ENCODE measurements around the gene PFDN5. TPM values are rescaled to one million over a fixed set of nuclear protein-coding genes. Genes with fewer than 3 reads are reported as not detected.

Gene PFDN5
- total RNA-seq, 4 donors from 2014 or later: 656 to 1,200 (median 763) TPM

DNA sequence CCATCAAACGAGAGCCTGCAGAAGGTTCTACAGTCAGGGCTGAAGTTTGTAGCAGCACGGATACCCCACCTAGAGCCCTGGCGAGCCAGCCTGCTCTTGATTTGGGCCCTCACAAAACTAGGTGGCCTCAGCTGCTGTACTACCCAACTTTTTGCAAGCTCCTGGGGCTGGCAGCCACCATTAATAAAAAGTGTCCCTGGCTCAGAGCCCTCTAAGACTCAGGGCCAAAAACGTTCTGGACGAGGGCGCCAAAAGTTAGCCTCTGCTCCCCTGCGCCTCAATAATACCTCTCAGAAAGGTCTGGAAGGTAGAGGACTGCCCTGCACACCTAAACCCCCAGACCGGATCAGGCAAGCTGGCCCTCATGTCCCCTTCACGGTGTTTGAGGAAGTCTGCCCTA, 8.9 kb upstream of the PFDN5 start:
- Histone ChIP-seq H3K27ac (no peak overlapping the region), H3K27me3 (no peaks in the 10 kb centered on the region), H3K36me3 (no peaks in the 10 kb centered on the region), H3K9me3 (no peaks in the 10 kb centered on the region), H3K4me3 (replicated peaks in 1 of 3) (no peak overlapping the region), H3K4me1 (no peaks in the 10 kb centered on the region)
- intact Hi-C loops (cut with DNase I): loop anchor here (2.0 kb wide), 1 partner anchor 76 kb away; no protein-coding TSS in a partner anchor
- WGBS, 2 donors: 64 to 81% methylated on average over 9 of the region's 9 CpGs
- TF ChIP-seq, protein P1, sequence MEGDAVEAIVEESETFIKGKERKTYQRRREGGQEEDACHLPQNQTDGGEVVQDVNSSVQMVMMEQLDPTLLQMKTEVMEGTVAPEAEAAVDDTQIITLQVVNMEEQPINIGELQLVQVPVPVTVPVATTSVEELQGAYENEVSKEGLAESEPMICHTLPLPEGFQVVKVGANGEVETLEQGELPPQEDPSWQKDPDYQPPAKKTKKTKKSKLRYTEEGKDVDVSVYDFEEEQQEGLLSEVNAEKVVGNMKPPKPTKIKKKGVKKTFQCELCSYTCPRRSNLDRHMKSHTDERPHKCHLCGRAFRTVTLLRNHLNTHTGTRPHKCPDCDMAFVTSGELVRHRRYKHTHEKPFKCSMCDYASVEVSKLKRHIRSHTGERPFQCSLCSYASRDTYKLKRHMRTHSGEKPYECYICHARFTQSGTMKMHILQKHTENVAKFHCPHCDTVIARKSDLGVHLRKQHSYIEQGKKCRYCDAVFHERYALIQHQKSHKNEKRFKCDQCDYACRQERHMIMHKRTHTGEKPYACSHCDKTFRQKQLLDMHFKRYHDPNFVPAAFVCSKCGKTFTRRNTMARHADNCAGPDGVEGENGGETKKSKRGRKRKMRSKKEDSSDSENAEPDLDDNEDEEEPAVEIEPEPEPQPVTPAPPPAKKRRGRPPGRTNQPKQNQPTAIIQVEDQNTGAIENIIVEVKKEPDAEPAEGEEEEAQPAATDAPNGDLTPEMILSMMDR (IDR thresholded peaks at IDR 0.05): no peak
- no peak for TF ChIP-seq POLR2A (IDR thresholded peaks at IDR 0.05)
- DNase-seq: no peak

- H3K4me1 ChIP-seq: no peaks in the 10 kb centered on the region
- H3K27ac ChIP-seq: no peak overlapping the region
- H3K36me3 ChIP-seq: no peaks in the 10 kb centered on the region
- no peak for TF ChIP-seq POLR2A (IDR thresholded peaks at IDR 0.05)
- TF ChIP-seq, protein P1 (IDR thresholded peaks at IDR 0.05): peak in 5 of 6 experiments; percentile 40 to 83 (median 72)
- intact Hi-C loops (cut with DNase I): loop anchor here (2.0 kb wide), 1 partner anchor 77 kb away; no protein-coding TSS in a partner anchor
- H3K4me3 ChIP-seq (replicated peaks in 1 of 3): no peak overlapping the region
- peak; percentile 76 to 78 for DNase-seq
- 77 to 82% methylated on average over 4 to 11 of the region's 11 CpGs for WGBS, 2 donors
- no peaks in the 10 kb centered on the region for H3K9me3 ChIP-seq
- no peaks in the 10 kb centered on the region for H3K27me3 ChIP-seq
Observed at GRCh38 chr12:53287741-53288216, 7.6 kb upstream of the PFDN5 start.

GRCh38 chr12:53288322-53288721, 7.0 kb upstream of the PFDN5 start:
- H3K9me3 ChIP-seq: no peaks in the 10 kb centered on the region
- no peak overlapping the region for H3K27ac ChIP-seq
- H3K4me3 ChIP-seq (replicated peaks in 1 of 3): no peak overlapping the region
- H3K36me3 ChIP-seq: no peaks in the 10 kb centered on the region
- WGBS, 2 donors: 90 to 94% methylated on average over 6 of the region's 6 CpGs
- no peak for TF ChIP-seq POLR2A (IDR thresholded peaks at IDR 0.05)
- TF ChIP-seq, protein P1 (IDR thresholded peaks at IDR 0.05): no peak
- no peaks in the 10 kb centered on the region for H3K27me3 ChIP-seq
- DNase-seq: no peak
- intact Hi-C loops (cut with DNase I): no loop called here
- H3K4me1 ChIP-seq: no peaks in the 10 kb centered on the region

- H3K27ac ChIP-seq: no peak overlapping the region
- no peak overlapping the region for H3K4me3 ChIP-seq (replicated peaks in 1 of 3)
- H3K4me1 ChIP-seq: peaks cover under 1 to 5% of the 10 kb centered on the region in 2 donors
- TF ChIP-seq POLR2A (IDR thresholded peaks at IDR 0.05): no peak
- TF ChIP-seq, protein P1 (IDR thresholded peaks at IDR 0.05): no peak
- intact Hi-C loops (cut with DNase I): no loop called here
- no peaks in the 10 kb centered on the region for H3K9me3 ChIP-seq
- DNase-seq: no peak
- no peaks in the 10 kb centered on the region for H3K27me3 ChIP-seq
- H3K36me3 ChIP-seq: no peaks in the 10 kb centered on the region
- 73 to 78% methylated on average over 4 of the region's 4 CpGs for WGBS, 2 donors
Observed at GRCh38 chr12:53289891-53290290, 5.5 kb upstream of the PFDN5 start.

- 90 to 91% methylated on average over 5 to 7 of the region's 9 CpGs for WGBS, 2 donors
- peaks cover 4 to 7% of the 10 kb centered on the region in 2 donors for H3K4me1 ChIP-seq
- no peaks in the 10 kb centered on the region for H3K36me3 ChIP-seq
- intact Hi-C loops (cut with DNase I): no loop called here
- TF ChIP-seq, protein P1 (IDR thresholded peaks at IDR 0.05): no peak
- no peak for TF ChIP-seq POLR2A (IDR thresholded peaks at IDR 0.05)
- no peak for DNase-seq
- H3K27ac ChIP-seq: no peak overlapping the region
- no peaks in the 10 kb centered on the region for H3K27me3 ChIP-seq
- H3K9me3 ChIP-seq: no peaks in the 10 kb centered on the region
- no peak overlapping the region for H3K4me3 ChIP-seq (replicated peaks in 1 of 3)
Observed at GRCh38 chr12:53290661-53291060, 4.7 kb upstream of the PFDN5 start.
